Left forelimb (tissue), 1 donor: ENCODE results near the gene NT5E.
"Not testable (repeated sequence)": the region's sequence is repeated elsewhere in the genome, so short reads cannot be mapped to it uniquely, and the experiment has no call there.

Experiments
- DNase-seq: peaks from one replicate; pipeline ENCODE4 v3.0.0-alpha.2; 2018; ENCODE audit warnings: low spot score

NT5E gene

DNA sequence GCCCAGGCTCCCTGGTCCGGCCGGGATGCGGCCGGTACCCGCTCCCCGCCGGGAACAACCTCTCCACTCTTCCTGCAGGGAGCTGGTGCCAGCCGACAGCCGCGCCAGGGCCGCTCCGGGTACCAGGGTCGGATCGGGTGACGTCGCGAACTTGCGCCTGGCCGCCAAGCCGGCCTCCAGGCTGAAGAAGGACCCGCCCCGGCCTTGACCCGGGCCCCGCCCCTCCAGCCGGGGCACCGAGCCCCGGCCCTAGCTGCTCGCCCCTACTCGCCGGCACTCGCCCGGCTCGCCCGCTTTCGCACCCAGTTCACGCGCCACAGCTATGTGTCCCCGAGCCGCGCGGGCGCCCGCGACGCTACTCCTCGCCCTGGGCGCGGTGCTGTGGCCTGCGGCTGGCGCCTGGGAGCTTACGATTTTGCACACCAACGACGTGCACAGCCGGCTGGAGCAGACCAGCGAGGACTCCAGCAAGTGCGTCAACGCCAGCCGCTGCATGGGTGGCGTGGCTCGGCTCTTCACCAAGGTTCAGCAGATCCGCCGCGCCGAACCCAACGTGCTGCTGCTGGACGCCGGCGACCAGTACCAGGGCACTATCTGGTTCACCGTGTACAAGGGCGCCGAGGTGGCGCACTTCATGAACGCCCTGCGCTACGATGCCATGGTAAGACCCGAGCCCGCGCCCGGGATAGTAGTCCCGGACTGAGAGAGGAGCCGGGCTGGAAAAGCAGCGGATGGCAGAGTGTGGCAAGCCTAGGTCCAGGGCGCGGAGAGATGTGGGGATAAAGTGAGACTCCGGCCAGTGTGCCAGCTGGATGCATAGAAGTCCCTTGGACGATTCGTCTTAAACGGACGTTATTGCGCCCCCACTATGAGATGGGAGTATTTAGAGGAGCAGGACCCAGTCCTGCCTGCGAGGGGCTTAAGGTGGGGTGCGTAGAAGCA is at the start of gene NT5E:
NT5E (plus strand) TSS at position 266 of the 942 bp plus-strand sequence; CDS start at position 323, 57 bp downstream.
- DNase-seq, result peak; percentile 84

GRCh38 chr6:85400331-85400730 is 49.6 kb upstream of the NT5E start:
- DNase-seq, result no peak

- DNase-seq, result no peak
Observed at GRCh38 chr6:85401186-85402021, 48.5 kb upstream of the NT5E start.

GRCh38 chr6:85402071-85402470 is 47.8 kb upstream of the NT5E start:
- no peak for DNase-seq

- DNase-seq, result no peak
Observed at GRCh38 chr6:85402922-85403321, 47.0 kb upstream of the NT5E start.

- no peak for DNase-seq
Observed at GRCh38 chr6:85403331-85404015, 46.4 kb upstream of the NT5E start.

DNA sequence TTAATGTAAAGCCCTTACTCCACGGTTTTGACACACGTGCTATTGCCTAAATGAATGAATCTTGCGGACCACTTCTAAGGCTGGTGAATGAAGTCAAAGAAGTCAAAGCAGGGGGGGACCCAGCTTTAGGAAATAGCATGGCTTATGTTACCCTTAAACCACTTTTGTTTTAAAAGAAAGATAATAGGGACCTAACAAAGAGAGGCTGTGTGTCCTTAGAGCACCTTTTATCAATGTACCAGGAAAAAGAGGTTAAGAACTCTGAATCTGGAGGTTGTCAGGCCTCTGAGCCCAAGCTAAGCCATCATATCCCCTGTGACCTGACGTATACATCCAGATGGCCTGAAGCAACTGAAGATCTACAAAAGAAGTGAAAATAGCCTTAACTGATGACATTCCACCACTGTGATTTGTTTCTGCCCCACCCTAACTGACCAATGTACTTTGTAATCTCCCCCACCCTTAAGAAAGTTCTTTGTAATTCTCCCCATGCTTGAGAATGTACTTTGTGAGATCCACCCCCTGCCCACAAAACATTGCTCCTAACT is 45.8 kb upstream of the NT5E start:
- DNase-seq, result not testable (repeated sequence)

GRCh38 chr6:85404564-85405174 is 45.2 kb upstream of the NT5E start:
- DNase-seq, result no peak

GRCh38 chr6:85405175-85405852 is 44.6 kb upstream of the NT5E start:
- DNase-seq, result no peak

DNA sequence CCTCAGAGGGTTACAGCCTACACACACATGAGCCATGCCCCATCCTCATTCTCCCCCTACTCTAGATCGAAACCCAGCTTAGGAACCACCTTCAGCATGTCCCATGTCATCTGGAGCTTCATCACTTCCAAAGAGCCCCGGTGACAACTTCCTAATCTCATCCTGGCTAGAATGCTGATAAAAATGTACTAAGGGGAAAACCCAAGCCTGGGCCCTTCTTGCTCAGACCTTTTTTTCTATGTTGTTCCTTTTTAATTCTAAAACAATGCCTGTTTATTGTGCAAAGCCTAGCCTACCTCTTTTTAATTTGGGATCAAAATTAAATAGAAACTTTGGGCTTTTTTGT is 44.1 kb upstream of the NT5E start:
- DNase-seq, result no peak

DNA sequence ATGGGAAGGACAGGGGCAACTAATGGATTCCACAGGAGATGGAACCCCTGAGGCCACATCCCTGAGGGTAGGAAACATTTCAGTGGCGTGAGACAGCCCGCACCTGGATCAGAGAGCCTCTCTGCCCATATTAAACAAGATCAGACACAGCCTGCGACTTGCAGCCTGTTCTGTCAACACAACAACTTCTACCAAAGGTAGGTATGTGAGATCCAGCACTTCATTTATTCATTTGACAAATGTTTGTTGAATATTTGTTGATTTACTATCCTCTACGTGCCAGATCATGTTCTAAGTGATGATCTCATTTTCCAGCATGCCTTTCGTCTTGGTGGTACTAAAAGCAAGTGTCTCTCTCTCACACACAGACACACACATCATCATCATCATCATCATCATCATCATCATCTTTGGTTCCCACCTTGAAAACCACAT is 43.2 kb upstream of the NT5E start:
- DNase-seq, result no peak

- no peak for DNase-seq
Observed at GRCh38 chr6:85408039-85408438, 41.8 kb upstream of the NT5E start.

DNA sequence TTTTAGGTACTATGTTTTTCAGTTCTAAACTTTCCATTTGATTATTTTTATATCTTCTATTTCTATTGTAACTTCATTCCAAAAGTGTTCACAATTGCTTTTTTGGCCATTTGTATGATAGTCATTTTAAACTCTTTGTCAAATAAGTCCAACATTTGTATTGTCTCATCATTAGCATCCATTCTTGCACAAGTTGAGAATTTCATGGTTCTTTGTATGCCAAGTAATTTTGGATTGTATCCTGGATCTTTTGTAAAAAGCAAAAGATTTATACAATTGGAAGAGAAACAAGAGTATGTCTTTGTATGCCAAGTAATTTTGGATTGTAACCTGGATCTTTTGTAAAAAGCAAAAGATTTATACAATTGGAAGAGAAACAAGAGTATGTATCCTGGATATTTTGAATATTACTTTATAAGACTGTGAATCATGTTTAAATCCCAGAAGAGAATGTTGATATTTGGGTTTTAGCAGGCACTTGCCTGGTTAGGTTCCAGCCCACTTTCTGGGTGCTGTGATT is 36.9 kb upstream of the NT5E start:
- no peak for DNase-seq

DNA sequence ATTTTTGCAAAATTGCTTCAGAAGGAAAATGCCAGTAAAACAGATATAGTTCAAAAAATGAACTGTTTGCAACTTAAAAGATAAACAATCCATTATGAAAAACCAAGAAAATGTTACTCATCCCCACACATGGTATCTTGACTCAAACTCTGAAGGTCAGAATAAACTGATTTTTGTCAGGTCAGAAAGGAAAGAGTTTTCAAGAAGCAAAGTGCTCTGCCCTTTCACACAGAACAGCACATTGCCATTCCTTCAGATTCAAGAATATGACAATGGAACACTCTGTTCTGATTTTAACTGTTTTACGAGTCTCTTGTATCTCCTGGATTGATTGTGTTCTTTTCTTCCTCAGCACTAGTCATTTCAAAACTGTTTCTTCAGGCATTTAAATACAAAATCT is 33.8 kb upstream of the NT5E start:
- no peak for DNase-seq

DNA sequence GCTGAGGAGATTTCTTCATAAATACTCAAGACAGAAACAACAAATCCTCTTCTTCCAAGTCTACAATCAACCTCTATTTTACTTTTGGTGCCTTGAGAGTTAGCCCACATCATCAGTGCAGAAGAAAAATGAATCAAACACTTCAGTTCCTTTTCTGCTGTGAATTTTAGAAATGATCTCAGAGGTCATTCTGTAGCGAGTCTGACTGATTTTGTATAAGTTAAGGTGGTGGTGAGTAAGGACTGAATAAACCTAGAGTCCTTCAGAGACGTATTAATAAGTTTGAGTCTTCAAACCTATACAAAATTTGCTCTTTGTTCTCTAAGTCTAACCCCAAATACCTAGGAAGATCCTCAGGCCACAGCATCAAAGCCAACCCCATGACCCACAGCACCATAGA is 33.1 kb upstream of the NT5E start:
- no peak for DNase-seq

DNA sequence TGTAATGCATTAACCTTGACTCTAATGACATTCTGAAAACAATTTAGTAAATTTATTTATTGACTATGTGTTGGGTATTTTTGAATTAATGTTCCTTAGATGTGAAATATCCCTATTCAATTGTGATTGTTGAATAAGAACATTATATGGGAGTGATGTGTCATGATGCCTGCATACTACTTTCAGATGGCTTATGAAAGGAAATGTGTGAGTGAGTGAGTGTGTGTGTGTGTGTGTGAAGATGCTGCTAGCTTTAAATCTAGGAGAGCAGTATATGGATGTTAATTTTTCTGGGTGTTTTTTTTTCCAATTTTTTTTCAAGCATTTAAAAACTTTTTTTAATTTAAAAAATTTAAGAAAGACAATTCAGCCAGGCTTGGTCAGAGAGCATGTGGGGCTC is 32.5 kb upstream of the NT5E start:
- no peak for DNase-seq

DNA sequence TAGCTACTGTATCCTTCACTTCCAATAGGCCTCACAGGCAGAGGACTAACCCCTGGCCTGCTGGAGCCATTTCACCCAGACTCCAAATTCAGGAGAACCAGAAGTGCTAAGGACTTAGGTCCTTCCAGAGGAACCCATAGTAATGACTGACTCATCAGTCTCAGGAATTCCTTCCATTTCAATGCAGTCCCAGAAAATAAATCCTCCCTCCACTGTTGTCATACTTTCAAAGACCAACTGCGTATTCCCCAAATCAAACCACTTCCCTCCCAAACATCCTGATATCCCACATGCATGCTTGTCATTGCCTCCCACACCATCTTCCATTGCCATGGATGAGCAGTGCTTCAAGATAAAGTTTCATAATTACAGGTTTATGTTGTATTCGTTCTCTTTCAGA is 31.8 kb upstream of the NT5E start:
- DNase-seq, result no peak

DNA sequence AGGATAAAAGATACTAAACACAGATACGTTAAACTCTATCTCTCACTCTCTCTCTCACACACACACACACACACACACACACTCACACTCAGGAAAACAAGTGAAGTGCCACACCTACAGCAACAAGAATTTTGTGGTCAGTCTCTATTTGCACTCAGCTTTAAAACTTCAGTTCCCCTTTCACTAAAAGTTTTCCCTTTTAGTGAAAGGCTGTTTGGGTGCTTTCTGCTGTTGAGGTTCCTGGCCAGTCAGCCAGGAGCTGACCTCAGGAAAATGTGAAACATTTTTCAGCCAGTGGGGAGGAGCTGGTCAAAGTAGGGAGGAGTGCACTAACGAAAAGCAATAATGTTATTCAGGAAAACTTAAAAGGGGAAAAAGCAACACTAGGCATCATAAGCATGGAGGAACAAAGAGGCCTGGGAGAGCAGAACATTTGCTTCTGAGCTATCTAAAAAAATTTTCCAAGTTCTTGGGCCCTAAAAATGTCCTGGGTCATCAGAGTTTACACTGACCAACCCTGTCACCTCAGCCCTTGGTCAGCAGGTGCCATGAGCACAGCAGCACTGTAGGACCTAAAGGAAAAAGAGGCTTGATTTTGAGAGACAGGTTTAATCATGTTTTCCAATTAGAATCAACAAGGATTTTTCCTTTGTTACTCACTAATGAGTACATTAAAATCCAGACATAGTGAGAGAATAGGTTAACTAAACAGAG is 30.7 kb upstream of the NT5E start:
- no peak for DNase-seq

- DNase-seq, result no peak
Observed at GRCh38 chr6:85420551-85420950, 29.3 kb upstream of the NT5E start.

- DNase-seq, result no peak
Observed at GRCh38 chr6:85421181-85421580, 28.7 kb upstream of the NT5E start.
